ENCODE results near the gene MAP7D3. TPM values are rescaled to one million over a fixed set of nuclear protein-coding genes. Genes with fewer than 3 reads are reported as not detected.
A peak's percentile ranks its signal among the peaks of the same experiment; 100 is the strongest.
"Not testable (repeated sequence)": the region's sequence is repeated elsewhere in the genome, so short reads cannot be mapped to it uniquely, and the experiment has no call there.

The MAP7D3 gene
- total RNA-seq, 1 donor from 2014 or later: 84.7 TPM

GRCh38 chrX:136179133-136179532, 72.1 kb downstream of the MAP7D3 start:
- Mint-ChIP-seq H3K36me3 (ENCODE audit: unreplicated experiment) (peaks cover 38% of the 10 kb centered on the region), H3K27ac (ENCODE audit: unreplicated experiment) (peak overlapping the region; percentile 93), H3K9me3 (ENCODE audit: unreplicated experiment) (peaks cover 6% of the 10 kb centered on the region), H3K27me3 (ENCODE audit: unreplicated experiment) (no peaks in the 10 kb centered on the region), H3K4me1 (ENCODE audit: unreplicated experiment) (peaks cover 86% of the 10 kb centered on the region), H3K4me3 (ENCODE audit: unreplicated experiment) (no peak overlapping the region)
- no peak for DNase-seq (ENCODE audit: extremely low spot score, unreplicated experiment)
- TF ChIP-seq, protein P1, sequence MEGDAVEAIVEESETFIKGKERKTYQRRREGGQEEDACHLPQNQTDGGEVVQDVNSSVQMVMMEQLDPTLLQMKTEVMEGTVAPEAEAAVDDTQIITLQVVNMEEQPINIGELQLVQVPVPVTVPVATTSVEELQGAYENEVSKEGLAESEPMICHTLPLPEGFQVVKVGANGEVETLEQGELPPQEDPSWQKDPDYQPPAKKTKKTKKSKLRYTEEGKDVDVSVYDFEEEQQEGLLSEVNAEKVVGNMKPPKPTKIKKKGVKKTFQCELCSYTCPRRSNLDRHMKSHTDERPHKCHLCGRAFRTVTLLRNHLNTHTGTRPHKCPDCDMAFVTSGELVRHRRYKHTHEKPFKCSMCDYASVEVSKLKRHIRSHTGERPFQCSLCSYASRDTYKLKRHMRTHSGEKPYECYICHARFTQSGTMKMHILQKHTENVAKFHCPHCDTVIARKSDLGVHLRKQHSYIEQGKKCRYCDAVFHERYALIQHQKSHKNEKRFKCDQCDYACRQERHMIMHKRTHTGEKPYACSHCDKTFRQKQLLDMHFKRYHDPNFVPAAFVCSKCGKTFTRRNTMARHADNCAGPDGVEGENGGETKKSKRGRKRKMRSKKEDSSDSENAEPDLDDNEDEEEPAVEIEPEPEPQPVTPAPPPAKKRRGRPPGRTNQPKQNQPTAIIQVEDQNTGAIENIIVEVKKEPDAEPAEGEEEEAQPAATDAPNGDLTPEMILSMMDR (IDR thresholded peaks at IDR 0.05): no peak

GRCh38 chrX:136176399-136176825, 74.8 kb downstream of the MAP7D3 start:
- peaks cover 6% of the 10 kb centered on the region for H3K9me3 Mint-ChIP-seq (ENCODE audit: unreplicated experiment)
- peaks cover 31% of the 10 kb centered on the region for H3K36me3 Mint-ChIP-seq (ENCODE audit: unreplicated experiment)
- H3K27me3 Mint-ChIP-seq (ENCODE audit: unreplicated experiment): no peaks in the 10 kb centered on the region
- peak overlapping the region; percentile 24 for H3K4me3 Mint-ChIP-seq (ENCODE audit: unreplicated experiment)
- DNase-seq (ENCODE audit: extremely low spot score, unreplicated experiment): no peak
- TF ChIP-seq, protein P1 (IDR thresholded peaks at IDR 0.05): no peak
- peaks cover 77% of the 10 kb centered on the region for H3K4me1 Mint-ChIP-seq (ENCODE audit: unreplicated experiment)
- H3K27ac Mint-ChIP-seq (ENCODE audit: unreplicated experiment): peak overlapping the region; percentile 93

DNA sequence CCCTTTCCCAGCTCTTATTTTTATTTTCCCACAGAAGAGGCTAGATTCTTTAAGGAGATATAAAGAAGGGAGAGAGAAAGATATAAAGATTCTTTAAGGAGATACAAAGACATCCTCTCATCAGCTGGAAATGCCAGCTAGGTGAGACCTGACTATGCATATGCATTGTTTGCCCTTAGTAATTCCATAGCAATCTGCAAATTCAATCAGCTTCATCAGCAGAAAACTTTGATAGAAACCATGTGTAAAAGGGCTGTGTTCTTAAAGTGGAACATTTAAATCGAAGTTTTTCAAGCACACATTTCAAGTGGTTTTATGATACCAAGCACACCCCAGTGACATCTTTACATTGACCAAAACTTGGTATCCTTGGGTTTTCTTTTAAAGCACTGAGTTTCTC, 79.8 kb downstream of the MAP7D3 start:
- Mint-ChIP-seq H3K27ac (ENCODE audit: unreplicated experiment) (peak overlapping the region; percentile 92), H3K4me3 (ENCODE audit: unreplicated experiment) (peak overlapping the region; percentile 68), H3K9me3 (ENCODE audit: unreplicated experiment) (no peaks in the 10 kb centered on the region), H3K36me3 (ENCODE audit: unreplicated experiment) (peaks cover 15% of the 10 kb centered on the region), H3K27me3 (ENCODE audit: unreplicated experiment) (no peaks in the 10 kb centered on the region), H3K4me1 (ENCODE audit: unreplicated experiment) (peaks cover 85% of the 10 kb centered on the region)
- no peak for DNase-seq (ENCODE audit: extremely low spot score, unreplicated experiment)
- TF ChIP-seq, protein P1 (IDR thresholded peaks at IDR 0.05): no peak

- peaks cover 17% of the 10 kb centered on the region for H3K36me3 Mint-ChIP-seq (ENCODE audit: unreplicated experiment)
- TF ChIP-seq, protein P1 (IDR thresholded peaks at IDR 0.05): peak; percentile 42
- peaks cover 86% of the 10 kb centered on the region for H3K4me1 Mint-ChIP-seq (ENCODE audit: unreplicated experiment)
- H3K9me3 Mint-ChIP-seq (ENCODE audit: unreplicated experiment): no peaks in the 10 kb centered on the region
- no peak for DNase-seq (ENCODE audit: extremely low spot score, unreplicated experiment)
- peak overlapping the region; percentile 68 for H3K4me3 Mint-ChIP-seq (ENCODE audit: unreplicated experiment)
- H3K27ac Mint-ChIP-seq (ENCODE audit: unreplicated experiment): peak overlapping the region; percentile 92
- H3K27me3 Mint-ChIP-seq (ENCODE audit: unreplicated experiment): no peaks in the 10 kb centered on the region
Measured at GRCh38 chrX:136170139-136170800, 80.9 kb downstream of the MAP7D3 start.

- TF ChIP-seq, protein P1 (IDR thresholded peaks at IDR 0.05): peak; percentile 16
- Mint-ChIP-seq H3K36me3 (ENCODE audit: unreplicated experiment) (peaks cover 17% of the 10 kb centered on the region), H3K9me3 (ENCODE audit: unreplicated experiment) (no peaks in the 10 kb centered on the region), H3K4me3 (ENCODE audit: unreplicated experiment) (peak overlapping the region; percentile 68), H3K4me1 (ENCODE audit: unreplicated experiment) (peaks cover 80% of the 10 kb centered on the region), H3K27ac (ENCODE audit: unreplicated experiment) (peak overlapping the region; percentile 92), H3K27me3 (ENCODE audit: unreplicated experiment) (no peaks in the 10 kb centered on the region)
- no peak for DNase-seq (ENCODE audit: extremely low spot score, unreplicated experiment)
Measured at GRCh38 chrX:136168929-136169735, 82.1 kb downstream of the MAP7D3 start.

GRCh38 chrX:136167989-136168388, 83.2 kb downstream of the MAP7D3 start:
- DNase-seq (ENCODE audit: extremely low spot score, unreplicated experiment); H3K9me3 Mint-ChIP-seq (ENCODE audit: unreplicated experiment); H3K27me3 Mint-ChIP-seq (ENCODE audit: unreplicated experiment): not testable (repeated sequence)
- H3K4me1 Mint-ChIP-seq (ENCODE audit: unreplicated experiment): peaks cover 90% of the 10 kb centered on the region
- H3K36me3 Mint-ChIP-seq (ENCODE audit: unreplicated experiment): peaks cover 17% of the 10 kb centered on the region
- H3K27ac Mint-ChIP-seq (ENCODE audit: unreplicated experiment): peak overlapping the region; percentile 92
- H3K4me3 Mint-ChIP-seq (ENCODE audit: unreplicated experiment): peak overlapping the region; percentile 8

All from osteocyte (in vitro differentiated cells).